Adrenal gland (tissue), 5 donors: Measurements from ENCODE around the gene UROC1.

Experiments used
- CTCF ChIP-seq, 6 experiments: fragments of 450-650 bp in 4 of 6; fragments of 200-600 bp in 2 of 6; sonication (generic) in 1 of 6; IDR thresholded peaks; 1 replicate in 5 of 6; 2 replicates in 1 of 6; pipeline versions ENCODE4 v1.5.1 to v1.8.0; 2016 to 2021; ENCODE audit warnings: antibody characterized with exemption in 6 of 6, mild to moderate bottlenecking in 2 of 6, moderate library complexity in 1 of 6
- POLR2A ChIP-seq, 2 donors: fragments of 450-650 bp; IDR thresholded peaks; one replicate each; pipeline ENCODE4 v1.6.1; 2017; ENCODE audit warnings: antibody characterized with exemption in 2 of 2, mild to moderate bottlenecking in 2 of 2, moderate library complexity in 1 of 2
- donor health status: DM: no; HTN: no; CAD: no.

GRCh38 chr3:126484148-126484547 lies 33.4 kb downstream of the UROC1 start:
- TF ChIP-seq POLR2A (IDR thresholded peaks at IDR 0.05) (no peak), CTCF (IDR thresholded peaks at IDR 0.05) (no peak)
